HG02885 (cell line): ENCODE data around the gene RNF222.
"Not testable (repeated sequence)": the region's sequence is repeated elsewhere in the genome, so short reads cannot be mapped to it uniquely, and the experiment has no call there.

Source experiments
- ATAC-seq: cut with Tn5 transposase; IDR thresholded peaks from one replicate; pipeline ENCODE4 v1.9.1; 2021; ENCODE audit warnings: mild to moderate bottlenecking; ENCODE audit not compliant: unreplicated experiment, poor library complexity

Gene RNF222

GRCh38 chr17:8382880-8383142 is 14.8 kb downstream of the RNF222 start:
- ATAC-seq = peak; percentile 4

- ATAC-seq = no peak
Observed at GRCh38 chr17:8382052-8382879, 15.4 kb downstream of the RNF222 start.

GRCh38 chr17:8380049-8380448 is 17.6 kb downstream of the RNF222 start:
- ATAC-seq = no peak

- ATAC-seq = not testable (repeated sequence)
Observed at GRCh38 chr17:8378117-8378516, 19.5 kb downstream of the RNF222 start.

GRCh38 chr17:8377422-8377821 is 20.2 kb downstream of the RNF222 start:
- ATAC-seq = no peak

GRCh38 chr17:8376271-8377067 is 21.2 kb downstream of the RNF222 start, which contains the start of gene KRABD2:
TSS of gene KRABD2 (minus strand) at chr17:8376704.
- peak; percentile 93 for ATAC-seq

- no peak for ATAC-seq
Observed at GRCh38 chr17:8375738-8376259, 21.8 kb downstream of the RNF222 start.

GRCh38 chr17:8373856-8374255 is 23.8 kb downstream of the RNF222 start:
- not testable (repeated sequence) for ATAC-seq

- ATAC-seq = no peak
Observed at GRCh38 chr17:8372422-8372821, 25.2 kb downstream of the RNF222 start.

- no peak for ATAC-seq
Observed at GRCh38 chr17:8371786-8372185, 25.8 kb downstream of the RNF222 start.

GRCh38 chr17:8369944-8370343 is 27.7 kb downstream of the RNF222 start:
- ATAC-seq = no peak

GRCh38 chr17:8368193-8368592 is 29.4 kb downstream of the RNF222 start:
- ATAC-seq = no peak

- no peak for ATAC-seq
Observed at GRCh38 chr17:8366231-8366630, 31.4 kb downstream of the RNF222 start.

- no peak for ATAC-seq
Observed at GRCh38 chr17:8365143-8365542, 32.5 kb downstream of the RNF222 start.

- ATAC-seq = no peak
Observed at GRCh38 chr17:8362651-8363332, 34.8 kb downstream of the RNF222 start.

- no peak for ATAC-seq
Observed at GRCh38 chr17:8360751-8361150, 36.9 kb downstream of the RNF222 start.

- ATAC-seq = no peak
Observed at GRCh38 chr17:8360260-8360659, 37.4 kb downstream of the RNF222 start.

- ATAC-seq = no peak
Observed at GRCh38 chr17:8359769-8360168, 37.9 kb downstream of the RNF222 start.

GRCh38 chr17:8357910-8358309 is 39.7 kb downstream of the RNF222 start:
- no peak for ATAC-seq

- ATAC-seq = no peak
Observed at GRCh38 chr17:8354236-8354635, 43.4 kb downstream of the RNF222 start.

- ATAC-seq = no peak
Observed at GRCh38 chr17:8353736-8354135, 43.9 kb downstream of the RNF222 start.
